ENCODE results near the gene TMTC2. TPM values are rescaled to one million over a fixed set of nuclear protein-coding genes. Genes with fewer than 3 reads are reported as not detected.

The TMTC2 gene
- total RNA-seq, 1 donor from 2014 or later, result 2.2 TPM

DNA sequence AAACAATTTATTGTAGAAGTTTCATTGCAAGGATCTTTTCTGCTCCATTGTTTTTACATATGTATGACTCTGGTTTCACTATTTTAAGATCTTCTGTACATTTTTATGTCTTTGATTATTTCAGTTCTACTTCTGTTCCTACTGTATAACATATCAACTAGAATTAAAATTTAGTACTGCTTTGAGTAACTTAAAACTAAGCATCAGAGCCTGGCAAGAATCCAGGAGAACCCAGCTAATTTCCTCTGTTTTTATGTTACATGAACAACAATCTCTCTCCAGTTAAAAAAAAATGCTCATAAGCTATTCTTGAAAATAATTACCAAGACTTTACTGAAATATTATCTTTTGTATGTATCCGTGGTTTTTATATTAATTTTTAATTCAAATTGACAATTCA lies 370.7 kb downstream of the TMTC2 start:
- TF ChIP-seq, protein P1, sequence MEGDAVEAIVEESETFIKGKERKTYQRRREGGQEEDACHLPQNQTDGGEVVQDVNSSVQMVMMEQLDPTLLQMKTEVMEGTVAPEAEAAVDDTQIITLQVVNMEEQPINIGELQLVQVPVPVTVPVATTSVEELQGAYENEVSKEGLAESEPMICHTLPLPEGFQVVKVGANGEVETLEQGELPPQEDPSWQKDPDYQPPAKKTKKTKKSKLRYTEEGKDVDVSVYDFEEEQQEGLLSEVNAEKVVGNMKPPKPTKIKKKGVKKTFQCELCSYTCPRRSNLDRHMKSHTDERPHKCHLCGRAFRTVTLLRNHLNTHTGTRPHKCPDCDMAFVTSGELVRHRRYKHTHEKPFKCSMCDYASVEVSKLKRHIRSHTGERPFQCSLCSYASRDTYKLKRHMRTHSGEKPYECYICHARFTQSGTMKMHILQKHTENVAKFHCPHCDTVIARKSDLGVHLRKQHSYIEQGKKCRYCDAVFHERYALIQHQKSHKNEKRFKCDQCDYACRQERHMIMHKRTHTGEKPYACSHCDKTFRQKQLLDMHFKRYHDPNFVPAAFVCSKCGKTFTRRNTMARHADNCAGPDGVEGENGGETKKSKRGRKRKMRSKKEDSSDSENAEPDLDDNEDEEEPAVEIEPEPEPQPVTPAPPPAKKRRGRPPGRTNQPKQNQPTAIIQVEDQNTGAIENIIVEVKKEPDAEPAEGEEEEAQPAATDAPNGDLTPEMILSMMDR (IDR thresholded peaks at IDR 0.05), result no peak
- ATAC-seq (ENCODE audit: low read depth) (no peak), DNase-seq (no peak)
- H3K36me3 Mint-ChIP-seq (ENCODE audit: low read depth), result no peaks in the 10 kb centered on the region
- H3K4me1 Mint-ChIP-seq, result no peaks in the 10 kb centered on the region
- H3K27me3 Mint-ChIP-seq, result no peaks in the 10 kb centered on the region
- POLR2A ChIA-PET, result no interaction called here
- CTCF ChIA-PET, result no interaction called here
- H3K9me3 Mint-ChIP-seq, result peaks cover 3% of the 10 kb centered on the region
- no peak overlapping the region for H3K27ac Mint-ChIP-seq
- intact Hi-C loops (cut with micrococcal nuclease), result no loop called here
- no peak overlapping the region for H3K4me3 Mint-ChIP-seq

DNA sequence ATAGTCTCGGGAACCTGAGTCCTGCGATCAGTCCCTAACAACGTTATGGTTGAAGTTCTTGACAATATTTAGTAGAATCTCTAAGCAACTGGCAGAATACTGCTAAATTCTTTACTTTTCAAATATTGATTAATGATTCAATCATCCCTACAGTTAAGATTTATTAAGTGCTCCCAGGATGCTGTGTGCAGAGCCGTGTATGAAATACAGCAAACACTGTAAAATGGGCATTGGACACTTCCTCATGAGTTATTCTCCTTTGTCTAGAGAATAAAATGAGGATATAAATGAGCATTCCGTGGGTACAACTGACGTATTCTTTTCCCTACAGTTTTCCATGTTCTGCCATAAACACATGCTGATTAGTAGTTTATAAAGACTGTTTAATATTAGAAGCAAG lies 372.4 kb downstream of the TMTC2 start:
- no peaks in the 10 kb centered on the region for H3K36me3 Mint-ChIP-seq (ENCODE audit: low read depth)
- H3K4me3 Mint-ChIP-seq, result no peak overlapping the region
- ChIA-PET POLR2A (no interaction called here), CTCF (no interaction called here)
- H3K27ac Mint-ChIP-seq, result no peak overlapping the region
- DNase-seq, result no peak
- H3K9me3 Mint-ChIP-seq, result peaks cover 3% of the 10 kb centered on the region
- intact Hi-C loops (cut with micrococcal nuclease), result no loop called here
- ATAC-seq (ENCODE audit: low read depth), result no peak
- H3K4me1 Mint-ChIP-seq, result no peaks in the 10 kb centered on the region
- TF ChIP-seq, protein P1 (IDR thresholded peaks at IDR 0.05), result no peak
- no peaks in the 10 kb centered on the region for H3K27me3 Mint-ChIP-seq

DNA sequence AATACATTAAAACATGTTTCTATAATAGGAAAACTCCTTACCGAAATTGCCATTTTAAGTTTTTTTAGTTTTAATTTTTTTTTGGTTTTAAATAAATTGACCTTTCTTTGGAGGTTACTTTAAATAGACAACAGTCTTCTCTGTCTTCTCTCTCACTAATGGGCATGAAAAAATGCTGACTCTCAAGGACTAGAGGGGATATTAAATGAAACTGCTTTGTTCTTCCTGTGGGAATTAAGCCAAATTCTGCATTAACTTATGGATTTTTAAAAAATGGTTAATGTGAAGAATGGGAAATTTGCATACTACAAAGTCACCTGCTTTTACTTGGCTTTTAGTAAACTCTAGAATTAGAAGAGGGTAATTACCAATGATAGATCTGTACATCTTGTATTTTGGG lies 378.9 kb downstream of the TMTC2 start:
- TF ChIP-seq, protein P1 (IDR thresholded peaks at IDR 0.05), result no peak
- Mint-ChIP-seq H3K4me3 (no peak overlapping the region), H3K36me3 (ENCODE audit: low read depth) (no peaks in the 10 kb centered on the region), H3K9me3 (peaks cover 5% of the 10 kb centered on the region), H3K4me1 (no peaks in the 10 kb centered on the region), H3K27me3 (no peaks in the 10 kb centered on the region), H3K27ac (no peak overlapping the region)
- intact Hi-C loops (cut with micrococcal nuclease), result no loop called here
- no peak for ATAC-seq (ENCODE audit: low read depth)
- POLR2A ChIA-PET, result no interaction called here
- CTCF ChIA-PET, result no interaction called here
- DNase-seq, result no peak

DNA sequence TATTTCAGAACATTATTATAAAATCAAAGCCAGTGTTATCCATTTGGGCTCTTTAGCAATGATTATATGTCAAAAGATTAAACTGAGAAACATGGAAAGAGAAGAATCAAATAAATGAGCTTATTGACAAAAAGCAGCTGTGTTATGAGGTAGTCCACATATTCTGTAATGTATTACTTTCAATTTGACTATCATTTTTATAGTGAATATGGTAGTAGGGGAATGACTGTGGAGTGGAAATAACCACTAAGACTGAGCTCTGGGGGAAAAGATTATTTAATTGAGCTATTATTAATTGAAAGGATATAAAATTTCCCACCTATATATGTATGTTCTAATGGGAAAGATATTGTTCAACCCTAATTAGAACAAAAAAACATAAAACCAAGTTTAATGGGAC lies 381.3 kb downstream of the TMTC2 start:
- POLR2A ChIA-PET, result no interaction called here
- TF ChIP-seq, protein P1 (IDR thresholded peaks at IDR 0.05), result no peak
- intact Hi-C loops (cut with micrococcal nuclease), result no loop called here

DNA sequence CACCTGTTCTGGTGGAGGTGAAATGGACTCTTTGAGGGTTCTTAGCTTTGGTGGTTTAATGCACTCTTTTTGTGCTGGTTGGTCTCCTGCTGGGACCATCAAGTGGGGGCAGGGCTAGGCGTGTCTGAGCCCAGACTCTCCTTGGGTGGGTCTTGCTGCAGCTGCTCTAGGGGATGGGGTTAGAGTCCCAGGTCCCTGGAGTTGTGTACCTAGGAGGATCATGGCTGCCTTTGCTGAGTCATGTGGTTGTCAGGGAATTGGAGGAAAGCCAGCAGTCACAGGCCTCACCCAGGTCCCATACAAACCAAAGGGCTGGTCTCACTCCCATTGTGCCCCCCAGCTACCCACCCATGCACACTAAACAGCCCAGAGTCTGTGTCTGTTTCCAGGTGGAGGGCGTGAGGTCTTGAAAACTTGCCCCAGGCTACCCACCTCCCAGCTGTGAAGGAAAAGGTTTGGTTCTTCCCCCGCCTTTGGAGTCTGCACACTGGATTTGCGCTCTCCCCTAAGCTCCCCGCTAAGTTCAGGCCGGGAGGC lies 387.7 kb downstream of the TMTC2 start:
- H3K36me3 Mint-ChIP-seq (ENCODE audit: low read depth), result no peaks in the 10 kb centered on the region
- ATAC-seq (ENCODE audit: low read depth), result no peak
- POLR2A ChIA-PET, result no interaction called here
- H3K9me3 Mint-ChIP-seq, result peaks cover 6% of the 10 kb centered on the region
- no peak overlapping the region for H3K27ac Mint-ChIP-seq
- H3K4me3 Mint-ChIP-seq, result no peak overlapping the region
- intact Hi-C loops (cut with micrococcal nuclease), result no loop called here
- no peaks in the 10 kb centered on the region for H3K4me1 Mint-ChIP-seq
- TF ChIP-seq, protein P1 (IDR thresholded peaks at IDR 0.05), result no peak
- CTCF ChIA-PET, result no interaction called here
- DNase-seq, result no peak
- no peaks in the 10 kb centered on the region for H3K27me3 Mint-ChIP-seq

More for the DNA sequence above, 381.3 kb downstream of the TMTC2 start:
- Mint-ChIP-seq H3K9me3 (peaks cover 10% of the 10 kb centered on the region), H3K27ac (no peak overlapping the region), H3K27me3 (no peaks in the 10 kb centered on the region), H3K4me1 (no peaks in the 10 kb centered on the region), H3K4me3 (no peak overlapping the region), H3K36me3 (ENCODE audit: low read depth) (no peaks in the 10 kb centered on the region)
- CTCF ChIA-PET, result no interaction called here
- DNase-seq (no peak), ATAC-seq (ENCODE audit: low read depth) (no peak)

All from activated B cell treated with CpG ODN at 0.5 μM for 24 hours (primary cell).